ENCODE data around the gene GNAI3.

GNAI3 gene

GRCh38 chr1:109514846-109515245 lies 33.6 kb upstream of the GNAI3 start:
- no peak for TF ChIP-seq CTCF (IDR thresholded peaks at IDR 0.05; ENCODE audit: borderline replicate concordance, insufficient read depth, low read depth, low read length)
- no peak overlapping the region for H3K4me3 ChIP-seq (ENCODE audit: low read depth, low read length)

- no peak overlapping the region for H3K4me3 ChIP-seq (ENCODE audit: low read depth, low read length)
- no peak for TF ChIP-seq CTCF (IDR thresholded peaks at IDR 0.05; ENCODE audit: borderline replicate concordance, insufficient read depth, low read depth, low read length)
Observed at GRCh38 chr1:109516872-109517271, 31.5 kb upstream of the GNAI3 start.

GRCh38 chr1:109517337-109517736 lies 31.1 kb upstream of the GNAI3 start:
- no peak for TF ChIP-seq CTCF (IDR thresholded peaks at IDR 0.05; ENCODE audit: borderline replicate concordance, insufficient read depth, low read depth, low read length)
- no peak overlapping the region for H3K4me3 ChIP-seq (ENCODE audit: low read depth, low read length)

- no peak for TF ChIP-seq CTCF (IDR thresholded peaks at IDR 0.05; ENCODE audit: borderline replicate concordance, insufficient read depth, low read depth, low read length)
- no peak overlapping the region for H3K4me3 ChIP-seq (ENCODE audit: low read depth, low read length)
Observed at GRCh38 chr1:109521002-109521951, 27.1 kb upstream of the GNAI3 start.

- no peak for TF ChIP-seq CTCF (IDR thresholded peaks at IDR 0.05; ENCODE audit: borderline replicate concordance, insufficient read depth, low read depth, low read length)
- H3K4me3 ChIP-seq (ENCODE audit: low read depth, low read length), result no peak overlapping the region
Observed at GRCh38 chr1:109522026-109522425, 26.4 kb upstream of the GNAI3 start.

GRCh38 chr1:109523706-109524105 lies 24.7 kb upstream of the GNAI3 start:
- TF ChIP-seq CTCF (IDR thresholded peaks at IDR 0.05; ENCODE audit: borderline replicate concordance, insufficient read depth, low read depth, low read length), result no peak
- no peak overlapping the region for H3K4me3 ChIP-seq (ENCODE audit: low read depth, low read length)

All from GM12875 (cell line).